Endothelial cell of umbilical vein (primary cell): Measurements from ENCODE around the gene SORCS2.

Source experiments
- JUN ChIP-seq: IDR thresholded peaks from 2 replicates; pipeline ENCODE4 v1.6.1; 2011; ENCODE audit warnings: borderline replicate concordance, low read depth; ENCODE audit not compliant: insufficient read length, insufficient read depth
- POLR2A ChIP-seq: IDR thresholded peaks from 2 replicates; pipeline ENCODE4 v1.6.1; 2012; ENCODE audit warnings: low read depth, mild to moderate bottlenecking, control low read depth, low read length
- TF ChIP-seq, protein P1 (sequence below), 2 donors: IDR thresholded peaks; 1 replicate in 1 of 2; 2 replicates in 1 of 2; pipeline ENCODE4 v1.5.1; 2011; ENCODE audit warnings: low read length in 2 of 2, mild to moderate bottlenecking in 2 of 2, moderate library complexity in 2 of 2, control low read depth in 1 of 2, inconsistent platforms in 1 of 2, low read depth in 1 of 2; ENCODE audit not compliant: insufficient read depth in 1 of 2; ENCODE audit errors: extremely low read depth in 1 of 2
- TF ChIP-seq, protein P2 (sequence below): IDR thresholded peaks from 2 replicates; pipeline ENCODE4 v1.6.1; 2011; ENCODE audit not compliant: insufficient read depth, insufficient read length

DNA sequence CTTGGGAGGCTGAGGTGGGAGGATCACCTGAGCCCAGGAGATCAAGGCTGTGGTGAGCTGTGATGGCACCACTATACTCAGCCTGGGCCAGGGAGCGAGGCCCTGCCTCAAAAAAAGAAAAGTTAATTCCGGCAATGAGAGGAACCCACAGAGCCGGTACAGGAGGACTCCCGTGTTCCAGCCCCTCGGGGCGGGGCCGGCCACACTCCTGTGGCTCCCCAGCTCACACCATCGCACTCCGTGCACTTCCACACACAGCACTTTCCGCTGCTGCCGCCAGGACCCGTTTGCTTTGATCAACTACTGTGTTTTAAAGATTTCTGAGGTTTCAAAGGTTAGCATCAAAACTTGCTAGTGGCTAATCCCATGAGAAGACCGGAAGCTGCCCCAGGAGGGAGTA is 575.6 kb downstream of the SORCS2 start:
- TF ChIP-seq, protein P1, sequence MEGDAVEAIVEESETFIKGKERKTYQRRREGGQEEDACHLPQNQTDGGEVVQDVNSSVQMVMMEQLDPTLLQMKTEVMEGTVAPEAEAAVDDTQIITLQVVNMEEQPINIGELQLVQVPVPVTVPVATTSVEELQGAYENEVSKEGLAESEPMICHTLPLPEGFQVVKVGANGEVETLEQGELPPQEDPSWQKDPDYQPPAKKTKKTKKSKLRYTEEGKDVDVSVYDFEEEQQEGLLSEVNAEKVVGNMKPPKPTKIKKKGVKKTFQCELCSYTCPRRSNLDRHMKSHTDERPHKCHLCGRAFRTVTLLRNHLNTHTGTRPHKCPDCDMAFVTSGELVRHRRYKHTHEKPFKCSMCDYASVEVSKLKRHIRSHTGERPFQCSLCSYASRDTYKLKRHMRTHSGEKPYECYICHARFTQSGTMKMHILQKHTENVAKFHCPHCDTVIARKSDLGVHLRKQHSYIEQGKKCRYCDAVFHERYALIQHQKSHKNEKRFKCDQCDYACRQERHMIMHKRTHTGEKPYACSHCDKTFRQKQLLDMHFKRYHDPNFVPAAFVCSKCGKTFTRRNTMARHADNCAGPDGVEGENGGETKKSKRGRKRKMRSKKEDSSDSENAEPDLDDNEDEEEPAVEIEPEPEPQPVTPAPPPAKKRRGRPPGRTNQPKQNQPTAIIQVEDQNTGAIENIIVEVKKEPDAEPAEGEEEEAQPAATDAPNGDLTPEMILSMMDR (IDR thresholded peaks at IDR 0.05; ENCODE audit: extremely low read depth in 1 of 2, insufficient read depth in 1 of 2, low read depth in 1 of 2, low read length in 2 of 2), result no peak
- TF ChIP-seq POLR2A (no peak), JUN (no peak)
- TF ChIP-seq, protein P2, sequence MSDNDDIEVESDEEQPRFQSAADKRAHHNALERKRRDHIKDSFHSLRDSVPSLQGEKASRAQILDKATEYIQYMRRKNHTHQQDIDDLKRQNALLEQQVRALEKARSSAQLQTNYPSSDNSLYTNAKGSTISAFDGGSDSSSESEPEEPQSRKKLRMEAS, result no peak
